HepG2 (cell line): ENCODE results near the gene OPN1LW. TPM values are rescaled to one million over a fixed set of nuclear protein-coding genes. Genes with fewer than 3 reads are reported as not detected.

ENCODE experiments used
- ATAC-seq: fragments of 200-7000 bp; cut with Tn5 transposase; 3 replicates; pipeline ENCODE4 v1.9.1; 2020; ENCODE audit warnings: mild to moderate bottlenecking, moderate library complexity
- BruUV-seq: library from RNA; stranded (reverse); fragments of 400-500 nt; replicated peaks from 2 replicates; lab custom pipeline; 2021; lab: Mats Ljungman, UMichigan
- CTCF ChIA-PET: fragments of 300-600 bp; formaldehyde crosslinking; extraction: SDS; loops from one replicate; lab custom pipeline; 2021; ENCODE audit warnings: low total read pairs, inconsistent platforms, low intra/inter-chr PET ratio; lab: Yijun Ruan, JAX
- POLR2A ChIA-PET: fragments of 350-600 bp; sonication (Branson Sonifier 250); formaldehyde crosslinking; loops from one replicate; lab custom pipeline; 2020; ENCODE audit warnings: antibody characterized with exemption, inconsistent platforms; lab: Yijun Ruan, JAX
- DNase-seq: peaks from one replicate; pipeline ENCODE4 v3.0.0-alpha.2; 2015; ENCODE audit warnings: low spot score
- FAIRE-seq: peaks from 3 replicates; lab custom pipeline; 2011; peaks lifted over from hg19 to GRCh38; lab: Jason Lieb, UNC
- H2AFZ ChIP-seq: one replicate; pipeline ENCODE4 v1.6.1; 2011; ENCODE audit warnings: low read length, inconsistent platforms
- H3K27ac ChIP-seq: fragments of 300-600 bp; 3 replicates; pipeline ENCODE4 v1.8.0; 2011; ENCODE audit warnings: mixed run types, mild to moderate bottlenecking, mixed read lengths, low read length, inconsistent platforms; ENCODE audit not compliant: insufficient read depth; ENCODE audit errors: extremely low read length
- H3K27me3 ChIP-seq, 2 experiments: fragments of 200-600 bp in 1 of 2; 2 replicates in 1 of 2; 3 replicates in 1 of 2; pipeline versions ENCODE4 v1.6.0 to v1.8.0; 2011; ENCODE audit warnings: low read length in 2 of 2, mild to moderate bottlenecking in 2 of 2, moderate library complexity in 2 of 2, inconsistent platforms in 1 of 2; ENCODE audit not compliant: insufficient read depth in 2 of 2, control insufficient read depth in 1 of 2
- H3K36me3 ChIP-seq, 2 experiments: fragments of 200-600 bp in 1 of 2; replicated peaks in 1 of 2; 2 replicates in 1 of 2; 3 replicates in 1 of 2; pipeline versions ENCODE4 v1.5.1 to v1.8.0; 2011; ENCODE audit warnings: low read length in 2 of 2, inconsistent platforms in 1 of 2; ENCODE audit not compliant: insufficient read depth in 2 of 2, control insufficient read depth in 1 of 2
- H3K4me1 ChIP-seq: 2 replicates; pipeline ENCODE4 v1.5.1; 2012; ENCODE audit warnings: low read length, inconsistent platforms; ENCODE audit not compliant: insufficient read depth
- H3K4me2 ChIP-seq: 2 replicates; pipeline ENCODE4 v1.6.0; 2011; ENCODE audit warnings: low read depth, low read length, inconsistent platforms
- H3K4me3 ChIP-seq, 3 experiments: fragments of 200-600 bp in 1 of 3; sonication (generic), shearing (Covaris generic) in 1 of 3; replicated peaks in 1 of 3; 2 replicates each; pipeline ENCODE4 v1.5.1; 2011 to 2016; ENCODE audit warnings: low read length in 3 of 3, inconsistent platforms in 2 of 3, low read depth in 2 of 3, mild to moderate bottlenecking in 2 of 3, control low read depth in 1 of 3, mixed read lengths in 1 of 3; ENCODE audit not compliant: insufficient read depth in 1 of 3
- H3K79me2 ChIP-seq: one replicate; pipeline ENCODE4 v1.6.1; 2011; ENCODE audit warnings: low read length, inconsistent platforms; ENCODE audit not compliant: insufficient read depth
- H3K9ac ChIP-seq: 2 replicates; pipeline ENCODE4 v1.6.0; 2011; ENCODE audit warnings: mild to moderate bottlenecking, low read depth, low read length, inconsistent platforms; ENCODE audit not compliant: insufficient read depth
- H3K9me3 ChIP-seq: 2 replicates; pipeline ENCODE4 v1.5.1; 2012; ENCODE audit warnings: mild to moderate bottlenecking, low read length
- H4K20me1 ChIP-seq: 2 replicates; pipeline ENCODE4 v1.6.0; 2011; ENCODE audit warnings: inconsistent platforms, mild to moderate bottlenecking, low read length, moderate library complexity; ENCODE audit not compliant: insufficient read depth
- CHCHD3 ChIP-seq: sonication (generic); formaldehyde crosslinking; IDR thresholded peaks from 2 replicates; pipeline ENCODE4 v1.8.0; 2022; ENCODE audit warnings: mild to moderate bottlenecking, missing genetic modification reagents, moderate library complexity
- KDM3A ChIP-seq: IDR thresholded peaks from 2 replicates; pipeline ENCODE4 v1.6.1; 2018; ENCODE audit warnings: low read depth, missing compliant biosample characterization
- KLF6 ChIP-seq: IDR thresholded peaks from 2 replicates; pipeline ENCODE4 v1.8.0; 2016; ENCODE audit warnings: missing biosample characterization, missing genetic modification reagents
- MIXL1 ChIP-seq: IDR thresholded peaks from 2 replicates; pipeline ENCODE4 v1.6.1; 2016
- MZF1 ChIP-seq: sonication (generic); formaldehyde crosslinking; IDR thresholded peaks from 2 replicates; pipeline ENCODE4 v1.8.1; 2023; ENCODE audit warnings: mild to moderate bottlenecking, missing genetic modification reagents, borderline replicate concordance
- NFYC ChIP-seq: IDR thresholded peaks from 2 replicates; pipeline ENCODE4 v1.6.1; 2016; ENCODE audit warnings: missing genetic modification reagents, missing compliant biosample characterization
- RAD21 ChIP-seq: fragments of 450-650 bp; formaldehyde crosslinking; IDR thresholded peaks from 2 replicates; pipeline ENCODE4 v1.5.0; 2020; ENCODE audit warnings: mild to moderate bottlenecking
- ZFP41 ChIP-seq: sonication (generic); formaldehyde crosslinking; IDR thresholded peaks from 2 replicates; pipeline ENCODE4 v1.4.0; 2020; ENCODE audit warnings: mild to moderate bottlenecking, missing genetic modification reagents, borderline replicate concordance
- ZNF30 ChIP-seq: sonication (generic); formaldehyde crosslinking; IDR thresholded peaks from 2 replicates; pipeline ENCODE4 v1.5.0; 2020; ENCODE audit warnings: mild to moderate bottlenecking, missing genetic modification reagents
- ZNF383 ChIP-seq: sonication (generic); formaldehyde crosslinking; IDR thresholded peaks from 2 replicates; pipeline ENCODE4 v1.4.0; 2020; ENCODE audit warnings: missing genetic modification reagents, mild to moderate bottlenecking, borderline replicate concordance
- ZNF660 ChIP-seq: sonication (generic); formaldehyde crosslinking; IDR thresholded peaks from 2 replicates; pipeline ENCODE4 v1.5.1; 2020; ENCODE audit warnings: mild to moderate bottlenecking, low read depth, missing genetic modification reagents, borderline replicate concordance
- ZSCAN25 ChIP-seq: sonication (generic); formaldehyde crosslinking; IDR thresholded peaks from 2 replicates; pipeline ENCODE4 v1.8.0; 2022; ENCODE audit warnings: mild to moderate bottlenecking, missing genetic modification reagents
- WGBS: methylation state at CpG from one replicate; pipeline ENCODE4 v1.1.6; 2017; ENCODE audit warnings: low lambda C conversion rate; 5-methylcytosine and 5-hydroxymethylcytosine counted together
- in situ Hi-C: cut with HindIII; loops from 2 replicates; pipeline ENCODE4 v1.10.0; 2017; ENCODE audit warnings: low pct_unique_long_range_greater_than_20kb; ENCODE audit not compliant: extremely low pct_ligation_motif_present
- intact Hi-C: fragments of 100-400 bp; cut with micrococcal nuclease; formaldehyde crosslinking; loops from one replicate; pipeline ENCODE4 v1.10.0; 2022; ENCODE audit not compliant: unreplicated experiment
- polyA plus RNA-seq, 8 experiments: library from polyadenylated mRNA; depleted of rRNA in 3 of 8; stranded (reverse) in 7 of 8; unstranded in 1 of 8; fragments of >200 nt; fragmentation: Illumina TruSeq in 4 of 8; extraction: Trizol in 4 of 8; gene quantifications; 2 replicates each; pipeline versions ENCODE4 v1.2.1 to v1.2.3, GENCODE V29; 2011 to 2016; ENCODE audit warnings: low read depth in 4 of 8, missing spikeins in 1 of 8, mixed read lengths in 1 of 8; ENCODE audit not compliant: insufficient read depth in 1 of 8
- total RNA-seq, 5 experiments: library from RNA; depleted of rRNA; stranded (reverse); fragments of >200 nt; fragmentation: Illumina TruSeq; extraction: Trizol; gene quantifications; 2 replicates each; pipeline ENCODE4 v1.2.3, GENCODE V29; 2016; ENCODE audit warnings: low read depth in 1 of 5
- TF ChIP-seq, protein P1 (sequence below): sonication (generic); formaldehyde crosslinking; IDR thresholded peaks from 2 replicates; pipeline ENCODE4 v1.5.1; 2020; ENCODE audit warnings: mild to moderate bottlenecking, moderate library complexity, missing genetic modification reagents
- TF ChIP-seq, protein P2 (sequence below), 2 experiments: IDR thresholded peaks; 2 replicates each; pipeline ENCODE4 v1.6.1; 2011 to 2012; ENCODE audit warnings: low read length in 2 of 2, borderline replicate concordance in 1 of 2, low read depth in 1 of 2, mild to moderate bottlenecking in 1 of 2, moderate library complexity in 1 of 2
- TF ChIP-seq, protein P3 (sequence below): sonication (generic); formaldehyde crosslinking; IDR thresholded peaks from 2 replicates; pipeline ENCODE4 v1.4.0; 2020; ENCODE audit warnings: missing genetic modification reagents

Gene OPN1LW
- total and polyA plus RNA-seq, 2 of the 13 experiments (the other 11 are each of a cell fraction or from before 2014, with no cell fraction given): not detected

DNA sequence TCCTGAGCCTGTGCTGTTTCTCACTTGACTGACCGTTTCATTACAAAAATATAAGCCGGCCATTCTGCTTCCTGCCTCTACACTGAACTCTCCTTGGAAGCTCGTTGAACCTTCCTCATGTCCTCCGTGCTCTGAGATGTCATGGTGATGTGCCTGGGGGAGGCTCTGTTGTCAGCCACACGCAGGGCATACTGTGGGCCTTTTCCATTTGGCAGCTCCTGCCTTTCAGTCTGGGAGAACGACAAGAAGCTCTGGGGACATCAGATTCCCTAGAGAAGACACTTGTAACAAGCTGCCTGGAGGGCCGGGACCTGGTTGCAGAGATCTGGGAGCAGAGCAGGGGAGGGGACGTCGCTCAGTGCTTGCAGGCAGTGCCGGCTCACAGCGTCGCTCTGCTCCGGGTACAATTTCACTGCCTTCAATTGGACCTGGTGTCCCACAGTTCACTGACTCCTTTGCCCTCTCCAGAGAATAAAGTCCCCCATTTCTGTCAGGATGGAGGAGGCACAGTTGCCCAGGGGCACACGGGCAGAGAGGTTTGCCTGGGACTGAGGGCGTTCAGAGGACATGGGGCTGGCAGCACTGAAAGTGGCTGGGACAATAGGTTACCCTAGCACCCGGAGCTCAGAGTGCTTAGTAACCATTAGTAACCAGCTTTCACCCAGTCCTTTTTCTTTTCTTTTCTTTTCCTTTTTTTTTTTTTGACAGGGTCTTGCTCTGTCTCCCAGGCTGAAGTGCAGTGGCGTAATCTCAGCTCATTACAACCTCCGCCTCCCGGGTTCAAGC, 27.4 kb upstream of the OPN1LW start:
- no peaks in the 10 kb centered on the region for H3K36me3 ChIP-seq
- ChIA-PET POLR2A (no interaction called here), CTCF (no interaction called here)
- peaks cover 1 to 11% of the 10 kb centered on the region in 2 experiments; a peak in 3 of 5 replicates for H3K27me3 ChIP-seq
- no peak overlapping the region for H2AFZ ChIP-seq
- no TSS peak for BruUV-seq
- no peak overlapping the region for H3K27ac ChIP-seq
- H3K79me2 ChIP-seq: no peaks in the 10 kb centered on the region
- no peaks in the 10 kb centered on the region for H4K20me1 ChIP-seq
- intact Hi-C loops (no loop called here), in situ Hi-C loops (no loop called here)
- FAIRE-seq (no peak), DNase-seq (no peak), ATAC-seq (peak; percentile 58)
- no peak overlapping the region for H3K4me3 ChIP-seq
- no peaks in the 10 kb centered on the region for H3K9me3 ChIP-seq
- H3K4me2 ChIP-seq: peak overlapping the region; percentile 18; the same call in 1 of the 2 replicates
- no peak overlapping the region for H3K9ac ChIP-seq
- WGBS: 24% methylated on average over 8 of the region's 19 CpGs
- H3K4me1 ChIP-seq: no peaks in the 10 kb centered on the region
- TF ChIP-seq ZNF30 (CRISPR knock-in tag) (no peak), RAD21 (CRISPR knock-in tag) (no peak), MIXL1 (CRISPR knock-in tag) (no peak), ZFP41 (CRISPR knock-in tag) (no peak), ZSCAN25 (CRISPR knock-in tag) (no peak), KDM3A (no peak), MZF1 (CRISPR knock-in tag) (no peak), KLF6 (CRISPR knock-in tag) (no peak), ZNF660 (CRISPR knock-in tag) (no peak), NFYC (CRISPR knock-in tag) (no peak), ZNF383 (CRISPR knock-in tag) (no peak), CHCHD3 (CRISPR knock-in tag) (no peak)
- TF ChIP-seq, protein P1, sequence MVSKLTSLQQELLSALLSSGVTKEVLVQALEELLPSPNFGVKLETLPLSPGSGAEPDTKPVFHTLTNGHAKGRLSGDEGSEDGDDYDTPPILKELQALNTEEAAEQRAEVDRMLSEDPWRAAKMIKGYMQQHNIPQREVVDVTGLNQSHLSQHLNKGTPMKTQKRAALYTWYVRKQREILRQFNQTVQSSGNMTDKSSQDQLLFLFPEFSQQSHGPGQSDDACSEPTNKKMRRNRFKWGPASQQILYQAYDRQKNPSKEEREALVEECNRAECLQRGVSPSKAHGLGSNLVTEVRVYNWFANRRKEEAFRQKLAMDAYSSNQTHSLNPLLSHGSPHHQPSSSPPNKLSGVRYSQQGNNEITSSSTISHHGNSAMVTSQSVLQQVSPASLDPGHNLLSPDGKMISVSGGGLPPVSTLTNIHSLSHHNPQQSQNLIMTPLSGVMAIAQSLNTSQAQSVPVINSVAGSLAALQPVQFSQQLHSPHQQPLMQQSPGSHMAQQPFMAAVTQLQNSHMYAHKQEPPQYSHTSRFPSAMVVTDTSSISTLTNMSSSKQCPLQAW: no peak
- TF ChIP-seq, protein P2, sequence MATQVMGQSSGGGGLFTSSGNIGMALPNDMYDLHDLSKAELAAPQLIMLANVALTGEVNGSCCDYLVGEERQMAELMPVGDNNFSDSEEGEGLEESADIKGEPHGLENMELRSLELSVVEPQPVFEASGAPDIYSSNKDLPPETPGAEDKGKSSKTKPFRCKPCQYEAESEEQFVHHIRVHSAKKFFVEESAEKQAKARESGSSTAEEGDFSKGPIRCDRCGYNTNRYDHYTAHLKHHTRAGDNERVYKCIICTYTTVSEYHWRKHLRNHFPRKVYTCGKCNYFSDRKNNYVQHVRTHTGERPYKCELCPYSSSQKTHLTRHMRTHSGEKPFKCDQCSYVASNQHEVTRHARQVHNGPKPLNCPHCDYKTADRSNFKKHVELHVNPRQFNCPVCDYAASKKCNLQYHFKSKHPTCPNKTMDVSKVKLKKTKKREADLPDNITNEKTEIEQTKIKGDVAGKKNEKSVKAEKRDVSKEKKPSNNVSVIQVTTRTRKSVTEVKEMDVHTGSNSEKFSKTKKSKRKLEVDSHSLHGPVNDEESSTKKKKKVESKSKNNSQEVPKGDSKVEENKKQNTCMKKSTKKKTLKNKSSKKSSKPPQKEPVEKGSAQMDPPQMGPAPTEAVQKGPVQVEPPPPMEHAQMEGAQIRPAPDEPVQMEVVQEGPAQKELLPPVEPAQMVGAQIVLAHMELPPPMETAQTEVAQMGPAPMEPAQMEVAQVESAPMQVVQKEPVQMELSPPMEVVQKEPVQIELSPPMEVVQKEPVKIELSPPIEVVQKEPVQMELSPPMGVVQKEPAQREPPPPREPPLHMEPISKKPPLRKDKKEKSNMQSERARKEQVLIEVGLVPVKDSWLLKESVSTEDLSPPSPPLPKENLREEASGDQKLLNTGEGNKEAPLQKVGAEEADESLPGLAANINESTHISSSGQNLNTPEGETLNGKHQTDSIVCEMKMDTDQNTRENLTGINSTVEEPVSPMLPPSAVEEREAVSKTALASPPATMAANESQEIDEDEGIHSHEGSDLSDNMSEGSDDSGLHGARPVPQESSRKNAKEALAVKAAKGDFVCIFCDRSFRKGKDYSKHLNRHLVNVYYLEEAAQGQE (IDR thresholded peaks at IDR 0.05; ENCODE audit: borderline replicate concordance in 1 of 2, low read depth in 1 of 2, low read length in 2 of 2): no peak
- TF ChIP-seq, protein P3, sequence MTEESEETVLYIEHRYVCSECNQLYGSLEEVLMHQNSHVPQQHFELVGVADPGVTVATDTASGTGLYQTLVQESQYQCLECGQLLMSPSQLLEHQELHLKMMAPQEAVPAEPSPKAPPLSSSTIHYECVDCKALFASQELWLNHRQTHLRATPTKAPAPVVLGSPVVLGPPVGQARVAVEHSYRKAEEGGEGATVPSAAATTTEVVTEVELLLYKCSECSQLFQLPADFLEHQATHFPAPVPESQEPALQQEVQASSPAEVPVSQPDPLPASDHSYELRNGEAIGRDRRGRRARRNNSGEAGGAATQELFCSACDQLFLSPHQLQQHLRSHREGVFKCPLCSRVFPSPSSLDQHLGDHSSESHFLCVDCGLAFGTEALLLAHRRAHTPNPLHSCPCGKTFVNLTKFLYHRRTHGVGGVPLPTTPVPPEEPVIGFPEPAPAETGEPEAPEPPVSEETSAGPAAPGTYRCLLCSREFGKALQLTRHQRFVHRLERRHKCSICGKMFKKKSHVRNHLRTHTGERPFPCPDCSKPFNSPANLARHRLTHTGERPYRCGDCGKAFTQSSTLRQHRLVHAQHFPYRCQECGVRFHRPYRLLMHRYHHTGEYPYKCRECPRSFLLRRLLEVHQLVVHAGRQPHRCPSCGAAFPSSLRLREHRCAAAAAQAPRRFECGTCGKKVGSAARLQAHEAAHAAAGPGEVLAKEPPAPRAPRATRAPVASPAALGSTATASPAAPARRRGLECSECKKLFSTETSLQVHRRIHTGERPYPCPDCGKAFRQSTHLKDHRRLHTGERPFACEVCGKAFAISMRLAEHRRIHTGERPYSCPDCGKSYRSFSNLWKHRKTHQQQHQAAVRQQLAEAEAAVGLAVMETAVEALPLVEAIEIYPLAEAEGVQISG (CRISPR knock-in tag): no peak
